Transverse colon (tissue), 4 donors: Measurements from ENCODE around the gene GLT8D1. TPM values are rescaled to one million over a fixed set of nuclear protein-coding genes. Genes with fewer than 3 reads are reported as not detected.

Experiments
- DNase-seq: peaks from one replicate; pipeline ENCODE4 v3.0.0-alpha.2; 2019
- H3K27ac ChIP-seq, 4 donors: fragments of 200-600 bp; sonication (generic); 2 replicates each; pipeline ENCODE4 v1.5.1; 2016 to 2018; ENCODE audit warnings: inconsistent platforms in 4 of 4
- H3K27me3 ChIP-seq: fragments of 200-600 bp; sonication (generic); 2 replicates; pipeline ENCODE4 v1.5.1; 2017; ENCODE audit warnings: inconsistent platforms
- H3K36me3 ChIP-seq, 4 donors: fragments of 200-600 bp; sonication (generic); 2 replicates each; pipeline ENCODE4 v1.5.1; 2017 to 2019; ENCODE audit warnings: inconsistent platforms in 4 of 4
- H3K4me1 ChIP-seq, 4 donors: fragments of 200-600 bp; sonication (generic); 2 replicates each; pipeline ENCODE4 v1.5.1; 2017 to 2020; ENCODE audit warnings: inconsistent platforms in 4 of 4
- H3K4me3 ChIP-seq, 4 donors: fragments of 200-600 bp; sonication (generic); 1 replicate in 1 of 4; 2 replicates in 3 of 4; pipeline versions ENCODE4 v1.5.1 to v1.6.1; 2017 to 2019; ENCODE audit warnings: inconsistent platforms in 4 of 4
- H3K9me3 ChIP-seq, 2 donors: fragments of 200-600 bp; sonication (generic); 2 replicates each; pipeline ENCODE4 v1.5.1; 2017 to 2019; ENCODE audit warnings: inconsistent platforms in 2 of 2
- EP300 ChIP-seq: sonication (generic); formaldehyde crosslinking; IDR thresholded peaks from one replicate; pipeline ENCODE4 v1.6.1; 2017; ENCODE audit warnings: antibody characterized with exemption, low read depth
- POLR2A ChIP-seq: fragments of 450-650 bp; IDR thresholded peaks from one replicate; pipeline ENCODE4 v1.6.1; 2016; ENCODE audit warnings: antibody characterized with exemption, mild to moderate bottlenecking, moderate library complexity
- POLR2AphosphoS5 ChIP-seq, 3 donors: sonication (generic); formaldehyde crosslinking; IDR thresholded peaks; one replicate each; pipeline ENCODE4 v1.6.1; 2016; ENCODE audit warnings: antibody characterized with exemption in 3 of 3
- WGBS, 2 donors: methylation state at CpG; one replicate each; pipeline ENCODE4 v1.1.5; 2018; ENCODE audit warnings: low coverage in 1 of 2; 5-methylcytosine and 5-hydroxymethylcytosine counted together
- in situ Hi-C, 4 donors: fragments of 200-750 bp; cut with MboI; loops; one replicate each; pipeline versions ENCODE4 v1.15.0 to v1.15.1; 2017; ENCODE audit warnings: low sequenced_read_pairs in 3 of 4, low pct_ligation_motif_present in 1 of 4, low pct_unique_long_range_greater_than_20kb in 1 of 4
- intact Hi-C: fragments of 100-400 bp; cut with DNase I; formaldehyde crosslinking; loops from one replicate; pipeline ENCODE4 v1.15.1; 2023; ENCODE audit warnings: low total_unique reads
- total RNA-seq, 4 donors: library from RNA; depleted of rRNA; stranded (reverse); fragments of >200 nt; gene quantifications; one replicate each; pipeline ENCODE4 v1.1.0, GENCODE V29; 2016
- TF ChIP-seq, protein P1 (sequence below), 5 experiments: fragments of 200-600 bp in 3 of 5; fragments of 450-650 bp in 2 of 5; sonication (generic) in 3 of 5; IDR thresholded peaks; 1 replicate in 2 of 5; 2 replicates in 3 of 5; pipeline ENCODE4 v1.5.1; 2016 to 2017; ENCODE audit warnings: antibody characterized with exemption in 5 of 5, inconsistent platforms in 3 of 5, mild to moderate bottlenecking in 2 of 5, moderate library complexity in 1 of 5

The GLT8D1 gene
- total RNA-seq, 4 donors from 2014 or later: 34.3 to 52.6 (median 37.2) TPM; not detected in 1

- in situ Hi-C loops (no loop called here), intact Hi-C loops (no loop called here)
- H3K36me3 ChIP-seq: peaks cover 0 to 31% (median 15%) of the 10 kb centered on the region in 4 donors
- peak; percentile 90 for DNase-seq
- no peaks in the 10 kb centered on the region for H3K27me3 ChIP-seq
- peak overlapping the region; percentile 64 to 81 (median 72) for H3K4me3 ChIP-seq
- H3K9me3 ChIP-seq: no peaks in the 10 kb centered on the region
- peak in 2 of 3 donors; percentile 1 to 47 for TF ChIP-seq POLR2AphosphoS5 (IDR thresholded peaks at IDR 0.05)
- TF ChIP-seq, protein P1, sequence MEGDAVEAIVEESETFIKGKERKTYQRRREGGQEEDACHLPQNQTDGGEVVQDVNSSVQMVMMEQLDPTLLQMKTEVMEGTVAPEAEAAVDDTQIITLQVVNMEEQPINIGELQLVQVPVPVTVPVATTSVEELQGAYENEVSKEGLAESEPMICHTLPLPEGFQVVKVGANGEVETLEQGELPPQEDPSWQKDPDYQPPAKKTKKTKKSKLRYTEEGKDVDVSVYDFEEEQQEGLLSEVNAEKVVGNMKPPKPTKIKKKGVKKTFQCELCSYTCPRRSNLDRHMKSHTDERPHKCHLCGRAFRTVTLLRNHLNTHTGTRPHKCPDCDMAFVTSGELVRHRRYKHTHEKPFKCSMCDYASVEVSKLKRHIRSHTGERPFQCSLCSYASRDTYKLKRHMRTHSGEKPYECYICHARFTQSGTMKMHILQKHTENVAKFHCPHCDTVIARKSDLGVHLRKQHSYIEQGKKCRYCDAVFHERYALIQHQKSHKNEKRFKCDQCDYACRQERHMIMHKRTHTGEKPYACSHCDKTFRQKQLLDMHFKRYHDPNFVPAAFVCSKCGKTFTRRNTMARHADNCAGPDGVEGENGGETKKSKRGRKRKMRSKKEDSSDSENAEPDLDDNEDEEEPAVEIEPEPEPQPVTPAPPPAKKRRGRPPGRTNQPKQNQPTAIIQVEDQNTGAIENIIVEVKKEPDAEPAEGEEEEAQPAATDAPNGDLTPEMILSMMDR (IDR thresholded peaks at IDR 0.05): no peak
- TF ChIP-seq EP300: no peak
- peak; percentile 8 for TF ChIP-seq POLR2A
- WGBS, 2 donors: 0% methylated on average over 9 to 34 of the region's 41 CpGs
- H3K27ac ChIP-seq: peak overlapping the region; percentile 95 to 99 (median 96)
- H3K4me1 ChIP-seq: peaks cover 5 to 47% (median 36%) of the 10 kb centered on the region in 4 donors
Observed at GRCh38 chr3:52685285-52685708, 20.3 kb downstream of the GLT8D1 start.

GRCh38 chr3:52684184-52684583 is 21.4 kb downstream of the GLT8D1 start:
- H3K27me3 ChIP-seq: no peaks in the 10 kb centered on the region
- no peak for DNase-seq
- in situ Hi-C loops: no loop called here
- WGBS, 2 donors: 38 to 41% methylated on average over 5 of the region's 5 CpGs
- H3K36me3 ChIP-seq: peaks cover 0 to 25% (median 12%) of the 10 kb centered on the region in 4 donors
- intact Hi-C loops: no loop called here
- H3K27ac ChIP-seq: peak overlapping the region in 3 of 4 donors; percentile 95 to 99 (median 98)
- H3K9me3 ChIP-seq: no peaks in the 10 kb centered on the region
- H3K4me1 ChIP-seq: peaks cover 5 to 57% (median 36%) of the 10 kb centered on the region in 4 donors
- H3K4me3 ChIP-seq: no peak overlapping the region
- TF ChIP-seq POLR2AphosphoS5 (IDR thresholded peaks at IDR 0.05): no peak
- TF ChIP-seq POLR2A: no peak
- TF ChIP-seq EP300: no peak
- TF ChIP-seq, protein P1 (IDR thresholded peaks at IDR 0.05): no peak

DNA sequence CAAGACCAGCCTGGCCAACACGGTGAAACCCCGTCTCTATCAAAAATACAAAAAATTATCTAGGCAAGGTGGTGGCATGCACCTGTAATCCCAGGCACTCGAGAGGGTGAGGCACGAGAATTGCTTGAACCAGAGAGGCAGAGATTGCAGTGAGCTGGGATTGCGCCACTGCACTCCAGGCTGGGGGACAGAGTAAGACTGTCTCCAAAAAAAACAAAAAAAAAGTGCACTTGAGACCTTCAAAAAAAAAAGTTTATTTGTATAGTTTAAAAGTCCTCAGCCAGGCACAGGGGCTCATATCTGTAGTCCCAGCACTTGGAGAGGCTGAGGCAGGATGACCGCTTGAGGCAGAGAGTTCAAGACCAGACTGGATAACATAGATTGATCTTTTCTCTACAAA is 22.0 kb downstream of the GLT8D1 start:
- intact Hi-C loops: no loop called here
- H3K36me3 ChIP-seq: peaks cover 0 to 25% (median 12%) of the 10 kb centered on the region in 4 donors
- 78 to 80% methylated on average over 2 to 6 of the region's 6 CpGs for WGBS, 2 donors
- no peaks in the 10 kb centered on the region for H3K9me3 ChIP-seq
- TF ChIP-seq EP300: no peak
- TF ChIP-seq, protein P1 (IDR thresholded peaks at IDR 0.05): no peak
- TF ChIP-seq POLR2AphosphoS5 (IDR thresholded peaks at IDR 0.05): no peak
- TF ChIP-seq POLR2A: no peak
- no peaks in the 10 kb centered on the region for H3K27me3 ChIP-seq
- H3K4me3 ChIP-seq: no peak overlapping the region
- DNase-seq: no peak
- H3K4me1 ChIP-seq: peaks cover 5 to 62% (median 36%) of the 10 kb centered on the region in 4 donors
- peak overlapping the region in 1 of 4 donors; percentile 95 for H3K27ac ChIP-seq
- in situ Hi-C loops: no loop called here

- peak overlapping the region in 3 of 4 donors; percentile 17 to 39 (median 24) for H3K27ac ChIP-seq
- H3K4me1 ChIP-seq: peaks cover 4 to 52% (median 26%) of the 10 kb centered on the region in 4 donors
- in situ Hi-C loops (no loop called here), intact Hi-C loops (no loop called here)
- H3K36me3 ChIP-seq: peaks cover 0 to 26% (median 12%) of the 10 kb centered on the region in 4 donors
- TF ChIP-seq, protein P1 (IDR thresholded peaks at IDR 0.05): no peak
- no peak for TF ChIP-seq POLR2A
- no peak for TF ChIP-seq EP300
- TF ChIP-seq POLR2AphosphoS5 (IDR thresholded peaks at IDR 0.05): no peak
- H3K4me3 ChIP-seq: no peak overlapping the region
- H3K27me3 ChIP-seq: no peaks in the 10 kb centered on the region
- no peaks in the 10 kb centered on the region for H3K9me3 ChIP-seq
- no peak for DNase-seq
Observed at GRCh38 chr3:52682016-52682415, 23.6 kb downstream of the GLT8D1 start.
